Lower lobe of right lung (tissue), 2 donors: ENCODE data around the gene ZP2. TPM values are rescaled to one million over a fixed set of nuclear protein-coding genes. Genes with fewer than 3 reads are reported as not detected.

ENCODE experiments used
- ATAC-seq, 2 donors: fragments of 200-7000 bp; cut with Tn5 transposase; one replicate each; pipeline ENCODE4 v1.9.1; 2020 to 2022; ENCODE audit warnings: mild to moderate bottlenecking in 2 of 2, moderate library complexity in 2 of 2
- DNase-seq: peaks from one replicate; pipeline ENCODE4 v3.0.0-alpha.2; 2020
- H3K27ac ChIP-seq: fragments of 200-600 bp; one replicate; pipeline ENCODE4 v1.8.0; 2022
- H3K27me3 ChIP-seq: fragments of 200-600 bp; one replicate; pipeline ENCODE4 v1.8.0; 2022; ENCODE audit warnings: low read depth
- H3K36me3 ChIP-seq: fragments of 200-600 bp; one replicate; pipeline ENCODE4 v1.8.0; 2022; ENCODE audit warnings: mild to moderate bottlenecking
- H3K4me1 ChIP-seq: fragments of 200-600 bp; one replicate; pipeline ENCODE4 v1.8.0; 2022
- H3K4me3 ChIP-seq: fragments of 200-600 bp; one replicate; pipeline ENCODE4 v1.8.0; 2022; ENCODE audit warnings: mild to moderate bottlenecking
- H3K9me3 ChIP-seq: fragments of 200-600 bp; one replicate; pipeline ENCODE4 v1.8.0; 2022
- CTCF ChIP-seq: fragments of 200-600 bp; IDR thresholded peaks from one replicate; pipeline ENCODE4 v1.8.0; 2022; ENCODE audit warnings: antibody characterized with exemption, mild to moderate bottlenecking
- intact Hi-C: fragments of 100-400 bp; cut with DNase I; formaldehyde crosslinking; loops from one replicate; pipeline ENCODE4 v1.11.0; 2022
- total RNA-seq: library from RNA; stranded (reverse); fragmentation: NEBNext Ultra II Directional; extraction: Animal tissue kit (Norgen Biotek cat#: 25700); gene quantifications from one replicate; pipeline ENCODE4 v1.2.1, GENCODE V29; 2021
- donor health status: DM: no; HTN: yes; CAD: no; lungs with severe emphysema.

Gene ZP2
- total RNA-seq, 1 donor from 2014 or later, result not detected

GRCh38 chr16:21217121-21217520 is 5.7 kb upstream of the ZP2 start:
- Histone ChIP-seq H3K4me3 (no peak overlapping the region), H3K4me1 (no peaks in the 10 kb centered on the region), H3K27ac (no peak overlapping the region), H3K27me3 (peaks cover 2% of the 10 kb centered on the region), H3K9me3 (no peaks in the 10 kb centered on the region), H3K36me3 (no peaks in the 10 kb centered on the region)
- TF ChIP-seq CTCF, result no peak
- intact Hi-C loops, result no loop called here
- ATAC-seq (no peak), DNase-seq (no peak)

GRCh38 chr16:21214086-21214485 is 2.7 kb upstream of the ZP2 start:
- H3K4me1 ChIP-seq, result no peaks in the 10 kb centered on the region
- H3K9me3 ChIP-seq, result no peaks in the 10 kb centered on the region
- no peak for TF ChIP-seq CTCF
- no peak overlapping the region for H3K27ac ChIP-seq
- intact Hi-C loops, result no loop called here
- H3K4me3 ChIP-seq, result no peak overlapping the region
- H3K27me3 ChIP-seq, result peaks cover 5% of the 10 kb centered on the region
- no peaks in the 10 kb centered on the region for H3K36me3 ChIP-seq
- ATAC-seq (no peak), DNase-seq (no peak)

- intact Hi-C loops, result no loop called here
- TF ChIP-seq CTCF, result no peak
- ATAC-seq (no peak), DNase-seq (no peak)
- H3K4me3 ChIP-seq, result no peak overlapping the region
- no peaks in the 10 kb centered on the region for H3K4me1 ChIP-seq
- H3K9me3 ChIP-seq, result no peaks in the 10 kb centered on the region
- H3K27ac ChIP-seq, result no peak overlapping the region
- peaks cover 5% of the 10 kb centered on the region for H3K27me3 ChIP-seq
- H3K36me3 ChIP-seq, result no peaks in the 10 kb centered on the region
Measured at GRCh38 chr16:21208446-21209230, 2.7 kb downstream of the ZP2 start.

- no peaks in the 10 kb centered on the region for H3K27me3 ChIP-seq
- no peak for TF ChIP-seq CTCF
- no peak overlapping the region for H3K4me3 ChIP-seq
- no peak overlapping the region for H3K27ac ChIP-seq
- intact Hi-C loops, result no loop called here
- H3K36me3 ChIP-seq, result no peaks in the 10 kb centered on the region
- no peak for DNase-seq
- no peaks in the 10 kb centered on the region for H3K9me3 ChIP-seq
- ATAC-seq, result no peak
- no peaks in the 10 kb centered on the region for H3K4me1 ChIP-seq
Measured at GRCh38 chr16:21206550-21206949, 4.8 kb downstream of the ZP2 start.

GRCh38 chr16:21205303-21205702 is 6.1 kb downstream of the ZP2 start:
- Histone ChIP-seq H3K27me3 (no peaks in the 10 kb centered on the region), H3K36me3 (no peaks in the 10 kb centered on the region), H3K4me3 (no peak overlapping the region), H3K27ac (no peak overlapping the region), H3K9me3 (no peaks in the 10 kb centered on the region), H3K4me1 (no peaks in the 10 kb centered on the region)
- no peak for TF ChIP-seq CTCF
- DNase-seq (no peak), ATAC-seq (no peak)
- intact Hi-C loops, result no loop called here
